GM21723 (cell line): Measurements from ENCODE around the gene RNF126.

Experiments used
- ATAC-seq: cut with Tn5 transposase; IDR thresholded peaks from one replicate; pipeline ENCODE4 v1.9.1; 2021; ENCODE audit warnings: mild to moderate bottlenecking, moderate library complexity; ENCODE audit not compliant: unreplicated experiment

Gene RNF126

DNA sequence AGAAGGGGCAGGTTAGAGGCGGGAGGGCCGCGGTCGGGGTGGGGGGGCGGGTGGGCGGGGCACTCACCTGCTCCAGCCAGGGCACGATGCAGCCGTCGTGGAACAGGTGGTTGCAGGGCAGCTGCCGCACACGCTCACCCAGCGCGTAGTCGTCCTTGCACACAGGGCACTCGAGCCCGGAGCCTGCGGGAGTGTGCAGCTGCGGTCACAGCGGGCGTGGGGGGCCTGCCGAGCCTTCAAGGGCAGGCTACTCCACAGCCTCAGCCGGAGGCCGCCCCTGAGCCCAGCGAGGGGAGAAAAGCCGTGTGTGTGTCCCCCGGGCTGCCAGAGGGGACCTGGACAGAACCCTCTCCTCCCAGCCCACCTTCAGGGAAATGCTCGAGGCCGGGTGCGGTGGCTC lies 14.7 kb downstream of the RNF126 start:
- ATAC-seq = no peak

GRCh38 chr19:647566-648284 lies 15.3 kb downstream of the RNF126 start:
- no peak for ATAC-seq

GRCh38 chr19:646779-647565 lies 16.0 kb downstream of the RNF126 start:
- no peak for ATAC-seq

GRCh38 chr19:645912-646778 lies 16.9 kb downstream of the RNF126 start:
- ATAC-seq = no peak

DNA sequence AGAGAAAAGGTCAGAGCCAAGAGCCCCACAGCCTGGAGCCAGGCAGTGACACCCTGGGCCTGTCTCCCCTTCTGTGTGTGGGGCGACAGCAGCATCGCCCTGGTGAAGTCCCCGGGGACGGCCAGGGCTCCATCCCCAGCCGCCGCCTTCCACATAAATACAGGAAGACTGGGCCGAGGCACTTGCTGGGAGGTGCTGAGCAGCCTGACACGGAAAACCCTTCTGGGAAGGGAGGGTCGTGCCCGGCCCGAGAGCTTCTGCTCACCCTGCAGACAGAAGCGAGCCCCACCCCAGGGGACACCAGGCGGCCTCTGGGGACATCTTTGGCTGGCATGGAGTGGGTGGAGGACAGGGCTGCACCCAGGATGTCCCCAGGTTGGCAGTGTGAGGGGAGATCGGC lies 18.2 kb downstream of the RNF126 start:
- no peak for ATAC-seq

DNA sequence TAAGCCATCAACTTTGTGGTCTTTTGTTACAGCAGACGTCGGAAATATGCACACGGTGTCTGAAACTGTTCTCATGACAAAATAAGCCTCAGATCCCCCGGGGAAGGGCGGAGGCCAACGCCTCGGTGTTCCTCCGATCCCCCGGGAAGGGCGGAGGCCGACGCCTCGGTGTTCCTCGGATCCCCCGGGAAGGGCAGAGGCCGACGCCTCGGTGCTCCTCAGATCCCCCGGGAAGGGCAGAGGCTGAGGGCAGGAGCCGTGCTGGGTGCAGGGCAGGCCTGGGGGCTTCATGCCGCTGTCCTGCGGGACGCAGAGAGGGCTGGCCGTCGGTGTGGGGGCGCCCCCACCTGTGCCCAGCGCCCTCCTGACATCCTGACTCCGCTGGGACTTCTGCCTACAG lies 18.7 kb downstream of the RNF126 start:
- no peak for ATAC-seq

DNA sequence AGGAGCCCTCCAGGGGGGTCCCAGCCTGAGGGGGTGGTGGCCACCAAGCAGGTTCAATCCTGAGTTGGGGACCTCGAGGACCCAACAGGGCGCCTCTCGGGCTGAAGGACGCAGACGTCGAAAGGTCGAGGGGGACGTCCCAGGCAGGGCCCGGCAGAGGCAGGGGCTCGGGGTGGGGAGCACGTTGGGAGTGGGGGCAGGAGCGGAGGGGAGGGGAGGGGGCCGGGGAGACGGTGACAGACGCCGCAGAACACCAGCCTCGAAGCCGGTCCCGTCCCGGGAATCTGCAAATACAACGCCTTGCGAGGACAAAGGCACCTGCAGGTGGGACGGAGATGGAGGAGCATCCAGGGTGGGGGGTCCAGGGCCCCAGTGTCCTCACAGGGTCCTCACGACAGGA lies 19.3 kb downstream of the RNF126 start:
- no peak for ATAC-seq

GRCh38 chr19:642767-643727 lies 20.0 kb downstream of the RNF126 start:
- ATAC-seq = no peak

GRCh38 chr19:641702-642101 lies 21.3 kb downstream of the RNF126 start:
- no peak for ATAC-seq

DNA sequence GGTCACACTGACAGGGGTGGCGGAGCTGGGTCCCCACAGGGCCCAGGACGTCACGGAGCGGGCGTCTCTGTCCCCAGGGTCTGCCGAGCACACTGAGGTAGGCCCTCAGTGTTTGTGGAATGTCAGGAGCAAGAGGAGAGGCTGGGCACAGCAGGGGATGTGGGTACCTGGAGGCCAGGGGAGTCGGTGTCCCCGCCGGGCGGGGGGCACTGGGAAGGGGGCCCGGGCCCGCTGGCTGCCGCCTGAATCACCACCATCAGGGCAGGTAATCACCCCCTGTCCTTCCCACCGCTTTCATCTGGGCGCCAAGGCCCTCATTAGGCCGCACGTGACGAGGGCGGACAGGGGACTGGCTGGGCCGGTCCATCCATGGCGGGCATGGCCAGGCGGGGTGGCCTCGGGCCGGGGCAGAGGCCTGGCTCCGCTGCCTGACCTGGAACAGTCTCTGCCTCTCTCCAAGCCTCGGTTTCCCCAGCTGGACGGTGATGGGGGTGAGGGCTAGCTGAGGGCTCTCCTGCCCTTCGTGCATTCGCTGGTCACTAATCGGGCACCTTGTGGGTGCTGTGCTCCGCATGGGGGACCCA lies 22.3 kb downstream of the RNF126 start:
- ATAC-seq = no peak

- no peak for ATAC-seq
Measured at GRCh38 chr19:640161-640558, 22.9 kb downstream of the RNF126 start.

GRCh38 chr19:639253-640160 lies 23.5 kb downstream of the RNF126 start, which contains the start of gene FGF22:
Gene FGF22, plus strand, starts transcription at chr19:639879. Its CDS starts 47 bp downstream, at chr19:639926.
- ATAC-seq = peak; percentile 46

- ATAC-seq = no peak
Measured at GRCh38 chr19:638906-639252, 24.1 kb downstream of the RNF126 start.

GRCh38 chr19:634975-635652 lies 27.9 kb downstream of the RNF126 start:
- ATAC-seq = no peak

- ATAC-seq = peak; percentile 1
Measured at GRCh38 chr19:633786-634639, 29.0 kb downstream of the RNF126 start.

- ATAC-seq = peak; percentile 66
Measured at GRCh38 chr19:633068-633785, 29.8 kb downstream of the RNF126 start, which contains the start of gene POLRMT. Gene POLRMT, minus strand, starts transcription at chr19:633537. Its CDS starts 25 bp downstream, at chr19:633512.
